GM12892 (cell line): Measurements from ENCODE around the gene GYPC.
A peak's percentile ranks its signal among the peaks of the same experiment; 100 is the strongest.

Experiments used
- DNase-seq: peaks from one replicate; pipeline ENCODE4 v3.0.0; 2011; ENCODE audit not compliant: insufficient read length
- FAIRE-seq: peaks from 2 replicates; lab custom pipeline; 2011; peaks lifted over from hg19 to GRCh38; lab: Jason Lieb, UNC
- POLR2A ChIP-seq: IDR thresholded peaks from 2 replicates; pipeline ENCODE4 v1.6.1; 2011; ENCODE audit warnings: low read depth, low read length, control low read depth
- POLR2AphosphoS5 ChIP-seq: IDR thresholded peaks from 2 replicates; pipeline ENCODE4 v1.6.1; 2011; ENCODE audit warnings: low read depth, low read length, control low read depth
- TAF1 ChIP-seq: IDR thresholded peaks from 2 replicates; pipeline ENCODE4 v1.6.1; 2011; ENCODE audit warnings: low read depth, mild to moderate bottlenecking, control low read depth, low read length, borderline replicate concordance

Gene GYPC

GRCh38 chr2:126653109-126653508 lies 2.8 kb upstream of the GYPC start:
- DNase-seq (no peak), FAIRE-seq (no peak)
- TF ChIP-seq POLR2A (no peak), POLR2AphosphoS5 (no peak)

GRCh38 chr2:126653761-126654160 lies 2.2 kb upstream of the GYPC start:
- FAIRE-seq (no peak), DNase-seq (no peak)
- TF ChIP-seq POLR2A (no peak), POLR2AphosphoS5 (no peak), TAF1 (no peak)

- TF ChIP-seq POLR2AphosphoS5 = no peak
- no peak for TF ChIP-seq TAF1
- TF ChIP-seq POLR2A = no peak
- no peak for DNase-seq
- FAIRE-seq = no peak
Observed at GRCh38 chr2:126655051-126655450, 907 bp upstream of the GYPC start.

GRCh38 chr2:126656431-126657147 lies 631 bp downstream of the GYPC start:
- peak; percentile 73 for FAIRE-seq
- DNase-seq = peak; percentile 55
- no peak for TF ChIP-seq POLR2A
- TF ChIP-seq TAF1 = no peak
- no peak for TF ChIP-seq POLR2AphosphoS5

GRCh38 chr2:126657148-126657635 lies 1.2 kb downstream of the GYPC start:
- no peak for DNase-seq
- no peak; the same call in 1 of the 2 replicates for TF ChIP-seq POLR2AphosphoS5
- 0 out of 2 replicates have a peak, but pooled peaks have one; percentile 4 for TF ChIP-seq TAF1
- no peak for TF ChIP-seq POLR2A
- peak; percentile 78 for FAIRE-seq

- TF ChIP-seq POLR2A (peak; percentile 67; the same call in 1 of the 2 replicates), TAF1 (peak; percentile 63; the same call in 1 of the 2 replicates), POLR2AphosphoS5 (peak; percentile 71)
- peak; percentile 93 for FAIRE-seq
- DNase-seq = peak; percentile 46
Observed at GRCh38 chr2:126657636-126658318, 1.8 kb downstream of the GYPC start.

GRCh38 chr2:126658319-126658904 lies 2.5 kb downstream of the GYPC start:
- TF ChIP-seq POLR2A (no peak), POLR2AphosphoS5 (no peak), TAF1 (no peak)
- DNase-seq = no peak
- no peak for FAIRE-seq

GRCh38 chr2:126658905-126659561 lies 3.1 kb downstream of the GYPC start:
- TF ChIP-seq POLR2AphosphoS5 (peak; percentile 49; the same call in 1 of the 2 replicates), TAF1 (no peak), POLR2A (peak; percentile 32; the same call in 1 of the 2 replicates)
- peak; percentile 92 for FAIRE-seq
- no peak for DNase-seq

GRCh38 chr2:126659562-126660467 lies 3.9 kb downstream of the GYPC start:
- DNase-seq (no peak), FAIRE-seq (no peak)
- TF ChIP-seq POLR2AphosphoS5 = no peak; the same call in 1 of the 2 replicates
- TF ChIP-seq TAF1 = no peak
- TF ChIP-seq POLR2A = no peak

- DNase-seq (no peak), FAIRE-seq (no peak)
- TF ChIP-seq TAF1 = no peak
- TF ChIP-seq POLR2AphosphoS5 = no peak
- TF ChIP-seq POLR2A = no peak
Observed at GRCh38 chr2:126660971-126661370, 5.0 kb downstream of the GYPC start.
